GM18511 (cell line): ENCODE data around the gene CDH13.

ENCODE experiments used
- ATAC-seq: cut with Tn5 transposase; IDR thresholded peaks from one replicate; pipeline ENCODE4 v1.9.1; 2021; ENCODE audit warnings: mild to moderate bottlenecking, moderate library complexity; ENCODE audit not compliant: unreplicated experiment

CDH13 gene

GRCh38 chr16:83793179-83793578, 1166.4 kb downstream of the CDH13 start:
- no peak for ATAC-seq

- ATAC-seq = no peak
These were observed 1168.2 kb downstream of the CDH13 start for GRCh38 chr16:83794860-83795554.

- ATAC-seq = no peak
These were observed 1170.2 kb downstream of the CDH13 start for GRCh38 chr16:83797013-83797412.

GRCh38 chr16:83799336-83799735, 1172.6 kb downstream of the CDH13 start:
- ATAC-seq = no peak

GRCh38 chr16:83802135-83802534, 1175.4 kb downstream of the CDH13 start:
- no peak for ATAC-seq

- no peak for ATAC-seq
These were observed 1175.9 kb downstream of the CDH13 start for GRCh38 chr16:83802554-83803205.

- no peak for ATAC-seq
These were observed 1177.0 kb downstream of the CDH13 start for GRCh38 chr16:83803811-83804210.

GRCh38 chr16:83804366-83804765, 1177.6 kb downstream of the CDH13 start:
- ATAC-seq = no peak

- no peak for ATAC-seq
These were observed 1179.3 kb downstream of the CDH13 start for GRCh38 chr16:83806036-83806435.

- ATAC-seq = no peak
These were observed 1180.0 kb downstream of the CDH13 start for GRCh38 chr16:83806731-83807130.

GRCh38 chr16:83807327-83807709, 1180.5 kb downstream of the CDH13 start:
- ATAC-seq = peak; percentile 4

- ATAC-seq = peak; percentile 93
These were observed 1181.2 kb downstream of the CDH13 start, which contains the start of gene HSBP1 for GRCh38 chr16:83807710-83808572. Gene HSBP1, plus strand, starts transcription at chr16:83807978. Its CDS starts 99 bp downstream, at chr16:83808077.

- ATAC-seq = no peak
These were observed 1181.8 kb downstream of the CDH13 start for GRCh38 chr16:83808573-83809014.

- ATAC-seq = no peak
These were observed 1182.3 kb downstream of the CDH13 start for GRCh38 chr16:83809092-83809491.

- ATAC-seq = no peak
These were observed 1184.1 kb downstream of the CDH13 start for GRCh38 chr16:83810901-83811300.

GRCh38 chr16:83813823-83814658, 1187.3 kb downstream of the CDH13 start:
- peak; percentile 72 for ATAC-seq

GRCh38 chr16:83814659-83814985, 1187.9 kb downstream of the CDH13 start:
- no peak for ATAC-seq

GRCh38 chr16:83817022-83817421, 1190.3 kb downstream of the CDH13 start:
- no peak for ATAC-seq

GRCh38 chr16:83818276-83818675, 1191.5 kb downstream of the CDH13 start:
- ATAC-seq = no peak

GRCh38 chr16:83819361-83819760, 1192.6 kb downstream of the CDH13 start:
- no peak for ATAC-seq
